Activated CD8-positive, alpha-beta memory T cell treated with anti-CD3 and anti-CD28 coated beads, Interleukin-2, amount 50 U/mL, for 1 hour (primary cell): ENCODE results near the gene ADH7.

Experiments used
- DNase-seq: peaks from one replicate; pipeline ENCODE4 v3.0.0-alpha.2; 2020; ENCODE audit errors: extremely low read depth

The ADH7 gene

DNA sequence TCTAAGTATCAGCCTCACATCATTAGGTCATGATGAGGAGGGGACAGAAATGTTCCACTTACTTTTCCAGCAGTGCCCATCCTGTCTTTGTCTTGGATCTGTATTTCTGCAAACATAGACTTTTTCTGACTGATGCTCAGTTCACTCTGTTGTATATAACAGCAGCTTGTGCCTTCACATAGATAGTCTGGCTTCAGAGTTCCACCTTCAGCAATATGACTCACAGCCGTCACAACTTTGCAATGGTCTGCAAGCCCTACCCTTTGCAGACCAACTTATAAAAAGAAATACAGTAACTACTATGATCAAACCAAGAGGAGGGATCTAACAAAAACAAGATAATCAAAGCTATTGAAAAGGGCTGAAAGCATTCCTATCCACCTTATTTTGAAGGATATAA is at the start of gene ADH7:
Gene ADH7 (minus strand): TSS at position 189 of the 400 bp plus-strand sequence. CDS start 109 bp downstream, at position 80.
- no peak for DNase-seq

DNA sequence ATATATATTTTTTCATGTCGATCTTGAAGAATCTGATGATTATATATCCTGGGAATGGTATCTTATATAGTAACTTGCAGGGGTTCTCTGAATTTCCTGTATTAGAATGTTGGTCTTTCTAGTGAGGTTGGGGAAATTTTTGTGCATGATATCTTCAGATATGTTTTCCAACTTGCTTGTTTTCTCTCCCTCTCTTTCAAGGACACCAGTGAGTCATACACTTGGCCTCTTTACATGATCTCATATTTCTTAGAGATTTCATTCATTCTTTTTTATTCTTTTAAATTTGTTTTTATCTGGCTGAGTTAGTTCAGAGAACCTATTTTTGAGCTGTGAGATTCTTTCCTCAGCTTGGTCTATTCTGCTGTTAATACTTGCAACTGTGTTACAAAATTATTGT is 48.5 kb upstream of the ADH7 start:
- no peak for DNase-seq

DNA sequence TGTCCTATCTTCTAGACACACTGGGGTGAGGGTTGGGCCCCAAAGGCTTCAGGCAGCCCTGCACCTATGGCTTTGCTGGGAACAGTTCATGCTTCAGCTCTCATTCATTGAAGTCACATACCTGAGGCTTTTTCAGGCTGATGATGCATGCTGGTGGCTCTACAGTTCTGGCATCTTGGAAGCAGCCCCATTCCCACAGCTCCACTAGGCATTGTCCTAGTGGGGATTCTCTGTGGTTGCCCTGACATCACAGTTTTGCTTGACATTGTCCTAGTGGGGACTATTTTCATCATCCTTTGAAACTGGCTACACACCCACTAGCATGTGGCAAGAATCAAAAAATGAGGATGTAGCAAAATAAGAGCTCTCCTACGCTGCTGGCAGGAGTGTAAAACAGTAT is 38.0 kb upstream of the ADH7 start:
- no peak for DNase-seq

DNA sequence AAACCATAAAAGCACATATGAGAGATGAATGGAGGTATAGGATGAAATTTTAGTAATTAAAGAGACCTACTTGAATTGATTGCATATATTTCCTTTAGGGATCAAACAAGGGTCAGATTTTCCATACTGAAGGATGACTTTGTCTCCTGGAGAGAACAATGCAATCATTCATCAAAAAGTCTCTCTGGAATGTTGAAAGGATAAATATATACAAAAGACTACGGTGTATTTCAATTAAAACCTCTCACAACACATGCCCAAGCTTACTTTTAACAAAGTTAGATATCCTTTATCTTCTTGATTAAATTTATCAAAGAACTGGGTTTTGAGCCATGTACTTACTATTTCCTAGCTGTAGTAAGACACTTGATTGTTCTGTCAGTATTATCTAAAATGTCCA is 36.8 kb upstream of the ADH7 start:
- no peak for DNase-seq

DNA sequence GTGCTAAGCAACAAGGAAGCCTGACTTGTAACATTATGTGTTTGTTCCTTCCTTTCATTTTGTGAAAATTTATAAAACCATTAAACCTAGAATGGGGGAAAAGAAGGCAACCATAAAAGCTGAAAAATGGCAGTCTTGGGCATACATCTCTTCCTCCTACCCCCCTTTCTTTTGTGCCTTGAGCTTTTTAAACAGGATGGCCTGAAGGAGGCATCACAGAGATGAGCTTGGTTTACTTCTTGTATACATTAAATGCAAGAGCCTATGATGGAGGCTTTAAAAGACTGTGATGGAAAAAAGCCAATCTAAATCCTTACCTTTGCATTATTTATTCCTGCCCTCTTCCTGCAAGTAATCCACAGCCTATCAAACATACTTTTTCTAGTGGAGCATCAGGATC is 36.2 kb upstream of the ADH7 start:
- no peak for DNase-seq

DNA sequence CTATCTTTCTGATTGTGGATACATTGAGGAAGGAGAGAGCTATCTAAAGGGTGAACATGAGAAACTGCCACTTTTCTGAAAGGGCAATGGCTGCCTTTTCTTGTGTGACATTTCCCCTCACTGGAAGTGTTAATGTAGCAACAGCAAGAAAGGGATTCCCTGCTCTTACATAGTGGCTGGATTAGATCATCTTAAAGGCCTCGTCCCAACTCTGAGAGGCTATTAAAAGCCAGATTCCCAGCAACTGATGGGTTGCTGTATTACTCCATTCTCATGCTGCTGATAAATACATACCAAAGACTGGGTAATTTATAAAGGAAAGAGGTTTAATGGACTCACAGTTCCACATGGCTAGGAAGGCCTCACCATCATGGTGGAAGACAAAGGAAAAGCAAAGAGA is 33.7 kb upstream of the ADH7 start:
- no peak for DNase-seq

DNA sequence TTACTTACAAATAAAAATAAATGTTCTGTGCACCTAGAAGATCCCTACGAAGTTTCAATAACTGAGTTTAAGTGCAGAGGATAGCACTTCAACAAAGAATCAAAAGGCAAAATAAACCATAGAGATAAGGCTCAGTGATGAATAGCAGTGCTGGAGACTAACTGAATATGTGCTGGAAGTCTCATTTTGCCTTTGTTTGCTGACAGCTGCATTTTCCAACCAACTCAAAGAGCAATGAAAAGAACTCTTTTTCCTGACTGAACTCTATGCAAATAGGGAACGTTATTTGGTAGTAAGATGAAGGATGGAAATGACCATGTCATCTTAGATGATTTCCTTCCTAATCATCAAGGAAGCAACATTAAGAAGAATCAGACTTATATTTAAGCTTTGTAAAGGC is 32.7 kb upstream of the ADH7 start:
- no peak for DNase-seq

DNA sequence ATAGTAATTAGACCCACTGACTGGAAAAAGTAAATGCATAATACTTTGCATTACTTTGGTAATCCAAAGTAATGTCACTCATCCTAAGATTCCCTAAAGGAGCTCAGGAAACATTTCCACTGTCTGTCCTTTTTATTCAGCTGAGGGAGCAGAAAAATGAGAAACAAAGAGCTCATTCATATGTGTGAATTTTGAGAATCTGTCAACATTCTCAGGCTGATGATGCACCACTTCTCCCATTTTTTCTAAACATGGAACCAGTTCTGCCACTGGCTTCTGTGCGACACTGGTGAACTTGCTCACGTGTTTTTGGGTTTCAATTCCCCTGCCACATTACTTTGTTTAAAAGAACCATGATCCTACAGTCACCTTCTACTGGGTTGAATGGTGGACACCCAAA is 28.4 kb upstream of the ADH7 start:
- DNase-seq = no peak

DNA sequence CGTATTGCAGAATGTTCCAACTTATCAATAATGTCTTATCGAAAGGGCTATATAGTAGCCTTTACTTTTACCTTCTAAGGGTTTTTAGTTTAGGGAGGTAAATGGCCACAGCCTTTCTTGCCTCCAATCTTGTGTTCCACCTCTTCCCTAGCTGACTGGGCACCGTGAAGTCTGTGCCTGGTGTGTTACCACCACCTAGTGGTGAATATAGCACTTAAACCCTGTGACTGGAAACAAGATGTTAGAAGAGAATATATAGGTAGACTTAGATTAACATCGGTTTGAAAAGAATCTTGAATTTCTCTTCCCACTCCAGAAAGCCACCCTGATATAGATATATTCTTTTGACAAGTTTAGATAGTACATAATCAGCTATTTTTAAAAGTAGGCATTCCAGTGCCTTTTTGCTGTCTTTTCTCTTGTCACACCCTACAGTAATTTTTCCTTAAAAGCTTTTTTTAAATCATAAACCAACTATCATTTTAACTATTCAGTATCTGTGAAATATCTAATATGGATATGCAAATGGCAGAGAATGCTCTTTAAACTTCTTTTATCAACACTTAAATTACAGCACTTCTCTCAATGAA is 27.8 kb upstream of the ADH7 start:
- no peak for DNase-seq

DNA sequence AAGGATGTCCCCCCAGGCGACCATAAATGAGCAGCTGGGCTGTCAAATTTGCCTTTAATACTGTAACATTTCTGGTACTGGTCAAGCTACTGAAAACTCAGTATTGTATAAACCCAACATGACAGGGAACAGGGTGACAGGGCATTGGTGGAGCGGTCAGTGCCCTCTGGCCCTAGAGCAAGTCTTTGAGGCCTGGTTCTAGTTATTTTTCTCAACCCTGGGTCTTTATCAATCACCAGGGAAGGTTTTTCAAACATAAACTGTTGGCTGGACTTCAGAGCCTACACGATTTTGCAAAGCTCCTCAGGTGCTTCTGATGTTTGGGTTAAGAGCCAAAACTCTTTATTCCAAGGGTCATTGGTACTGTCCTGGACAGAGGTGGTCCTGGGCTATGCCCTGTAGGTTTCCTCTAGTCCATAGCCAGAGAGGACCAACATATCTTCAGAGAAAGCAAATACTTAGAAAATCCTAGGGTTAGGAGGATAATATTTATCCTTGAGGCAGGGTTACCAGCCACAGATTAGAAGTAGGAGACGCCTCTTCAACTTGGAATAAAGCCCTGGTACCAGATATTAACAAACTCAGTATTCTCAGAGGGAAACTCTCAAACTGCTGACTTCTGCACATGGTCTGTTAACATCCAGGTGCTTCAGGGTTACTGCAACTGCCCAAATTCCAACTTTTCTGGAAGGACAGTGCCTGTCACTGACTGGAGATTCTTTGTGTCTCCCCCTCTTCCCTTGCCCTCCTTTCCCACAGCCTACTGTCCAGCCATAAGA is 26.7 kb upstream of the ADH7 start:
- DNase-seq = no peak

DNA sequence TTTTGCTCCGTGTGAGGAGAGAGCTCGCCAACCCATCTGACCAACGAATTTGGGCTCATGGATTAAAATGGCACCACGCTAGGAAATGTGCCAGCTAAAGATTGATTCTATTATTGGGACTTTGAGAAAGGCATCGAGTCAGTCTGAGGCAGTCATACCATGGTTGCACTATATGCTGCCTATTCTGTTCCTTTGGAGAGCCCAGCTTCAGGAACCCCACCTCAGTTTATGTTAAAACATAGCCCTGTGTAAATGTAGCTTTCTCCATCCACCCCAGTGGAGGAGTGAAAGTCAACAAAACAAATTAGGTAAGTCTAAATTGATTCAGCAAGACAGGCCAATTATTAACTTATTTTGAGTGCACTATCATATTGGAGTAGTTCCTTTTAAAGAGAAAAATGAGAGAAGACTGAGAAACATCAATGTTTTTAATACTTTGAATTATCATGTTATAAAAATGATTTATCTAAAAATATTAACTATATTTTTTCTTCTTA is 24.5 kb upstream of the ADH7 start:
- DNase-seq = no peak

DNA sequence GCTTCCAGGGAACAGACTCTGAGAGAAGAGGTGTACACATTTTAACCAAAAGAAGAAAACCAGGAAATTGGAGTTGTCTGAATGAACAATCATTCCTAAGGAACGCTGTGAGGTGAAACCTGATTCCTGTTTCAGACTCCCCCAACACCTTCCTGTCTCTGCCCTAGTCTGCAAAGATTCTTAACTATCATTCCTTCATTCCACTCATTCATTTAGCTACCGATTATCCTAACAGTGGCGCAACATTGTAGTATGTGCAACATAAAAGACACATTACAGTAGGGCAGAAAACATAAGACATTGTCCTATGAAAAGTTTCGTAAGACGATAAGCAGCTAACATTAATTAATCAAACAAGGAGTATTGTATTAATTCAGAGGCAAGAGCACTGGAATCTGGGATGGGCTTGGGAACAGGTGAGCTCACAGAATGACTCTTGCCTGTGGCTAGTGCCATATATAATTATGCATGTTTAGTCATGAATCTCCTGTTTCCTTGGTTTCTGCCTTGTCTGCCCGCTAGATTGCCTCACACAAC is 23.8 kb upstream of the ADH7 start:
- DNase-seq = no peak

DNA sequence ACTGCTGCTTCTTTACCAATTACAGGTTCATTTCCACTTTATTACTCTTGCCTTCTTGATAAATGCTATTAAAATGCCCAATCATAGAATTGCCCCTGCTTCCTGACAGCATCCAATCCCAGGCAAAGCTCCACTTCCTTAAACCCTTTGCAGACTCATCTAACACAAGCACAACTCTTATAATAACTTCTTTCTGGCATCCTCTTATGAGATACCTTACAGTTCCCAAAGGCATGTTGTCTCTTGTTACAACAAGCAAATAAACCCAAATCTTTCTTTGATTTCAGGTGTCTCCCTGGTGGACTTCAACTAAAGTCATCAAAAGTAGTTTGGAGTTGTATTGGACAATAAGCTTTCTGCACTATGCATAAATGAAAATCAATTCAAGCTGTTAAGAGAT is 22.5 kb upstream of the ADH7 start:
- DNase-seq = no peak

DNA sequence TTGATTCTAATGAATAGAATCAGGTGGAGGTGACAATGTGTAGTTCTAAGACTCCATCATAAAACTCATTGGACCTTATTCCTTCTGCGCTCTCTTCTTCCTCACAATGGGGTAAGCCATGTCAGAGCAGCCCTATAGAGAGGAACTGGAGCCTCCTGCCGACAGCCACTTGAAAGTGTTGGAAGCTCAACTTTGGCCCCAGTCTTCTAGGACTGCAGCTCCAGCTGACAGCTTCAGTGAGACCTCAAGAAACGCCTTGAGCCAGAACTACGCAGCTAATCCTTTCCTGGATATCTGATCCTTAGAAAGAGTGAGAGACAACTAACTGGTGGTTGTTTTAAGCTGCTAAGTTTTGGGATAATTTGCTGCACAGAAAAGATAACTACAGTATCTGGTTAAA is 22.1 kb upstream of the ADH7 start:
- DNase-seq = no peak

DNA sequence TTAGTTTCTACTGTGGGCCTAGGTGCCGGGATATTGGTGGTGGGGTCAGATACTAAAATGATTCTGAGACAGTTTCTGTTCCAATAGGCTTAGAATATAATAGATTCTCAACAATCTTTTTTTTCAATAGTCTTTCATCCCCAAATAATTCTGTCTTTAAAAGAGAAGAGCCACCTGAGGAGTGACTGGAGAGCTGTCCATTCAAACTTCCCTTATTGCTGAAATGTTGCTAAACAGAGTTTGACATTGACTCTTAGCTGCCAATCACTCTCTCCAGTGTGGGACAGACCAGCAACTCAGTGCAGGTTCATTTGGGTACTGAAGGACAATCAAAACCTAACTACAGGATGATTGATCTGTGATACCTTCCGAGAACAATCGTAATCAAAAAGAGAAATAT is 12.4 kb upstream of the ADH7 start:
- DNase-seq = no peak

DNA sequence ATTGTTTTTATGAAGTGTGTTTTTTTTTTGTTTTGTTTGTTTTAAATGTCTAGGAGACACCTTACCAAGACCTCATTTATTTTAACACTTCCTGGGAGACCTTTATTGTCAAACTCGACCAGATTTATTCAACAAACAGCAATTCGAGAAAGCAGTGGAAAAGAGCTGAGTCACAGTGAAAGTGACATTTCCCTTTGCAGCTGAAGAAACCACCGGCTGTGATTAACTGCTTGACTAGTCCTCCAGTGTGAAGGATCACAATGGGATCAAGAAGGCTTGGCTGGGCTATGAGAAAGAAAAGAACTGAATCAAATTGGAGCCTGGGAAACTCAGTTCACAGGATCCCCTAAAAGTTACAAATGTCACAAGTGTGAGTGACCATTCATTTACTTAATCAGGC is 11.9 kb upstream of the ADH7 start:
- no peak for DNase-seq

DNA sequence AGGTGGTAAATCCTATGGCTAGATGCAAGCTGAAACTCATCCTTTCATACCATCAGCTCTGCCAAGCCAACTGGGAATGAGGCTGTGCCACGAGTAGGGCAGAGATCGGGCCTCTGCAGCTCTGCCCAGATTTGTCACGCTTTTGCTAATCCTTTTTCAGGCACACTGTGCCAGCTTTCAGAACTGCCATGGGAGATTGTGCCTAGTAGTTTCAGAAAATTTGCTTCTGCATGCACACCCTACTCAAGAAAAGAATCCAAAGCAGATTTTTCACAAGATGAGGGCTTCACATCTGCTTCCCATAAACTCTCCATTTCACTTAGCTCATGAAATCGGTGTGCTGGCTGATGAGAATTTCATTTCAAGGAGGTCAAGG is 3.3 kb upstream of the ADH7 start:
- no peak for DNase-seq

DNA sequence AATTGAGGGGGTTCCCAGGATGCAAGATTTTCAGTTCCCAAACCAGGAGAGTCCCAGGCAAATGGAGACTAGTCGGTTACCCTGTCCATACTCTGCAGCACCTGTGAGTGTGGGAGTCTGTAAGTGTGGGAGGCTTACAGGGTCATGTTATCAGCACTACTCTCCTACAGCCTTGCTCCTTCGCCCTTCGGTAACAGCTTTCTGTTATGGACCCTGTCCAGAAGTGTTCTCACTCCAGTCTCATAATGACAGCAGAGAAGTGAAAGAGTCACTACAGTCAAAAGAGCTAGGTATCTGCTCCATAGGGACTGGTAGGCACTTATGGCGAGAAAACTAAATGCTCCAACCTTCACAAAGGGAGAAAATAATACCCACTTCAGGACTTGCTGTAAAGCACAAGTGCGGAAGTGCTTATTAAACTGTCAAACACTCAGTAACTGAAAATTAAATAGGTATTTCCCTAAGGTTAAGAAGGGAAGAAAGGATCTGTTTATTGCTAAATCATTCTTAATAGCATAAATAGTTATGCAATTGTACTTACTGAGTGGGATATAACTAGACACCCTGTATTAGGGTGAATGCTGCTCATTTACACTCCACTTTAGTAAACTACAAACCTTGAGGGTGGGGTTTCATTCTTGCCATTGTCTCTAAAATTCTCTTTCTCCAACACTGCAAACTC is 2.7 kb upstream of the ADH7 start:
- DNase-seq = no peak

DNA sequence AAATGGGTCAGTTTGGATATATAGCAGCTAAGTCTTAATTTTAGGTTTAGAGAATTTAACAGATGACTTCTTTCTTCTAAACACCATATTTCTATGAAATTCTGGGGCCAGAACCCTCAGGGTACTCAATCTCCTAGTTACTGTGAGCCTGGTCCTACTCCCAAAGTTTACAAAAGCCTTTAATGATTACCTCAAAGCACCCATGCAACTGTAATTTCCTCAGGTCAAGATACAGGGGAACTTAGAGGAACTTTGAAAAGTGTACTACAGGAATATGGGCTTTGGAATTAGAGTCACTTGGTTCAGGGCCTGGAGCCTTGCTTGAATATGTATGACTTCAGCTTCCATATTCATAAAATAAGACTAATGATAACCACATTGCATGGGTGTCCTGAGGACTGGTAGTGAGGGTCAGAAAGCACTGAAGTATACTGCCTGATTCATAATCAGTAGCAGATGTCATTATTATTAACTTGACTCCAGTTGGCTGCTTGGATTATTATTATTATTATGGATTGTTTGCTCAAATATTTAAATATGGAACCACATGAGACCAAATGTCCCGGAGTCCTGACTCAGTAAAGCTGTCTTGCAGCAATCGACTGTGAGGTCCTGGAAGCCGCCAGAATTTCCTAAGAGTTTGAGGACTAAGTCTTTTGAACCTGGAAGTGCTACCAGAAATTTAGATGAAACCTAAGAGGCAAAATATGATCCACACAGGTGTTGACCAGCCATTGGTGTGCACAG is 2.0 kb upstream of the ADH7 start:
- DNase-seq = no peak

DNA sequence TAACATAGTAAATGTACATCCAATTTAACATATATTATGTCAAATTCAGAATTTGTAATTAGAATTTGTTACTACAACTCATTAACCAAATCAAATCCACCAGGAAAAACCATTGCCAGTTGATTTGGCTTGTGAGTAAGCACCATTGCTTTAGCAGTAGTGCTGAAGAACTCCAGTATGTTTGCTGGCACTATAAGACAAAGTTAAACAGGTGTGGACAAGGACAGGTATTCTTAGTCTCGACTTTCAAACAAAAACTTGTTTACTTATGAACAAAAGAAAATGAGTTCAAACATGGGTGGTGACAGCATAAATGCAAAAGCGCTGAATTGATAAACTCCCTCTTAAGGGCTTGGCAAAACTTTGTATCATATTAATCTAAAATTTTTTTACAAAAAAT is 1.3 kb upstream of the ADH7 start:
- no peak for DNase-seq

DNA sequence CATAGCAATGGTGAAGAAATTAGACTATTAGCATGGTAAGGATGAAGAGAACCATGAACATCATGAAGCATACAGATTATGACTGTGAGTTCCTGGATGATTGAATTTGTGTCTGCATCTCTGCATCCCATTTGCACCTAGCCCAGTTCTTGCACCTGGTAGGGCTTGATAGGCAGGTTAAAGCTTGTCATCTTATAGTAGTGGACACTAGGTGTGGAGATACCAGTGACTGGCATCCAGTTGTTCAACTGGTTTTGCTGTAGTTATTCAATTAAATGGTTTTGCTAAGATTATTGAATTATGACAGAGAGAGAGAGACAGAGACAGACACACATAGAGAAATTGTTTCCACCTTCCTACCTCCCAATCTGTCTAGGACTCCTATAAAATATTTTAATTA is 5.0 kb downstream of the ADH7 start:
- no peak for DNase-seq

DNA sequence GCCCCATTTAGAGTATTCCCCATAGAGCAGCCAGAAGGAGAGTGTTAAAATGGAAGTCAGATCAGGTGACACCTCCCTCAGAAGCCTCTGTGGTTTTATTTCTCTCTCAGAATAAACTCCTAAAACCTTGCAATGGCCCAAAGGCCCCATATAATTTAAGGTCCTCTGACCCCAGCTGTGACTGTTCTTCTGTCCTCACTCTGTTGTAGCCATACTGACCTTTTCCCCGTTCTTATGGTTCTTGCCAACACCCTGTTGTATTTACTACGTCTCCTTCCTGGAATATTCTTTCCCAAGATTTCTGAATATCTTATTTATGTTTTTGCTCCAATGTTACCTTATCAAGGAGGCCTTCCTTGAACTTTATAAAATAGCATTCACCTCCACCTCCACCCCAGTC is 18.0 kb downstream of the ADH7 start:
- no peak for DNase-seq
